Stimulated activated CD8-positive, alpha-beta memory T cell treated with anti-CD3 and anti-CD28 coated beads, Interleukin-15, amount 100 ng/mL, for 4 hours (primary cell): ENCODE data around the gene CEP44.
"Not testable (repeated sequence)": the region's sequence is repeated elsewhere in the genome, so short reads cannot be mapped to it uniquely, and the experiment has no call there.

Experiments used
- DNase-seq, 2 donors: peaks; one replicate each; pipeline ENCODE4 v3.0.0-alpha.2; 2020; ENCODE audit warnings: low read depth in 2 of 2

Gene CEP44, protein sequence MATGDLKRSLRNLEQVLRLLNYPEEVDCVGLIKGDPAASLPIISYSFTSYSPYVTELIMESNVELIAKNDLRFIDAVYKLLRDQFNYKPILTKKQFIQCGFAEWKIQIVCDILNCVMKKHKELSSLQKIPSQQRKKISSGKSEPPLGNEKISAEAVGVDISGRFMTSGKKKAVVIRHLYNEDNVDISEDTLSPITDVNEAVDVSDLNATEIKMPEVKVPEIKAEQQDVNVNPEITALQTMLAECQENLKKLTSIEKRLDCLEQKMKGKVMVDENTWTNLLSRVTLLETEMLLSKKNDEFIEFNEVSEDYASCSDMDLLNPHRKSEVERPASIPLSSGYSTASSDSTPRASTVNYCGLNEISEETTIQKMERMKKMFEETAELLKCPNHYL

DNA sequence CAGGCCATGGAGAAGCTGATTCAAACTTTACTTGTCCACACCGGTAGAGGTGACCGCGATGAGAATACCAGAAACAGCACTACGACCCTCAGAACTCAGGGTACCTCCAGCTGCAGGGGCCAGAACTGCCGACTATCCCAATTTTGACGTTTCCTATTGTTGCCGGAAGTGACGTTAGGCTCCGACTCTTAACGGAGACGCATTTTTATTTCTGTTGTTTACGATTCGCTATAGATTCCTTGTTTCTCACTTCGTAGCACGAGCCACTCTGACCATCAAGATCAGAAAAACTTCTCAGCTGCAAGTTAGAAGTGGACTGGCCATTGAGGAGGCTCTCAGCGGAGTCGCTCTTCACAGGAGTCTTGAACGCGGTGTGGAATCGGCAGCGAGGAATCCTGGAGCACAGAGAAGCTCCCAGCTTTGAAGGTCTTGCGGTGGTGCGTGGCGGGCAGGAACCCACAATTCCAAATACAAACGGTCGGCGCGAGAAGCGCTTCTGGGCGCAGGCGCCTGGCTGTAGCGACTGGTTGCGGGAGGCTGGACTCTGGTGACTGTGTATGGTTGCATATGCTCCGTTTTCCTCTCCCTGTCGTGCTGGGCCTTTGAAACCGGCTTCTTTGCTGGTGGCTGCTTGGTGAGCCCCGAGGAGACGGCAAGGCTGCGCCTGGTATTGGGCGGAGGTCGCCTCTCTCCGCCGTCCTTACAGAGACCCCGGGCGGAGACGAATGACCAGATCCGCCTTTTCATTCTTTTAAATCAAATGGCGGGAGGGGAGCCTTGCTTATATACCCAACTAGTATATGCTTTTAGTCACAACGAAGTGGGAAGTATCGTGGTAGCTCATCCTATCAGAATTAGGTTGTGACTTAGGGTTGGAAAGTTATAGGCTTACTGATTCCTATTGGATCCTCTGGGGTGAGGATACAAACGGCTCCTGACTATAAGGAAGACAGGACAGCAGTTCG, at the start of gene CEP44, which contains the start of gene FBXO8:
CEP44 (plus strand) TSS at position 405 of the 965 bp plus-strand sequence. CDS start 15,211 bp downstream, outside the sequence.
FBXO8 (minus strand) TSS at position 161 of the 965 bp plus-strand sequence. CDS start 20,575 bp downstream, outside the sequence.
- peak; percentile 26 to 47 for DNase-seq

DNA sequence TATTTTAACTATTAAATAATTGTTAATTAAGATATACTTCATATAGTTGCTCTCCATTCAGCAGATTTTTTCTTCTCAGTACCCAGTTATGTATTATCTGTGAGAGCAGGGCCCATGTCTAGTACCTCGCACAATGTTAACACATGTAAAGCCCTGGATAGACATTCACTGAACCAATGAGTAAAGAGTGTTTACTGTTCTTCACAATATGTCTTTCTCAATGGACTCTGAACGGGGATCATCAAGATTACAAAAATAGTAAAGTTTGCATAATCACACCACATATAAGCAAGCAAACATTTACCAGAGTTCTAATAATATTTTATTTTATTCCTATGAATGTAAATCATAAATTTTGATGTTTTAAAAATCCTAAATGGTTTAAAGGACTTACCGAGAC, 47.4 kb upstream of the CEP44 start:
- DNase-seq, result no peak

DNA sequence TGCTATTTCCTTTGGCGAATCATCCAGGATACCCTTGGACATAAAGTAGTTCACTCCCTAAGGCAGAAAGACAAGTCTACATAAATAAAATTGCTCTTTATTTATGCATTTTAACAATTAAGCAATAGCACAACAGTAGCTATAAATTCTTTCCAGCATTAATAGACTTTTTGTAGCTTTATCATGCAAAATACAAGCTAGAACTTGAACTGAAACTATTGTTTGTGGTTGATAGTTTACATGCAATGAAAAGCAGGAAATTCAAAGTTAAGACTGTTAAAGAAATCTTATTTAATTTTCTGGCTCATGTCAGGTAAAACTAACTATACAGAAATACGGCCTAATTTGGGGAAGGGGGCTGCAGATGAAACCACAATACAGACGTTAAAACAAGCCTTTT, 42.5 kb upstream of the CEP44 start:
- DNase-seq, result no peak

DNA sequence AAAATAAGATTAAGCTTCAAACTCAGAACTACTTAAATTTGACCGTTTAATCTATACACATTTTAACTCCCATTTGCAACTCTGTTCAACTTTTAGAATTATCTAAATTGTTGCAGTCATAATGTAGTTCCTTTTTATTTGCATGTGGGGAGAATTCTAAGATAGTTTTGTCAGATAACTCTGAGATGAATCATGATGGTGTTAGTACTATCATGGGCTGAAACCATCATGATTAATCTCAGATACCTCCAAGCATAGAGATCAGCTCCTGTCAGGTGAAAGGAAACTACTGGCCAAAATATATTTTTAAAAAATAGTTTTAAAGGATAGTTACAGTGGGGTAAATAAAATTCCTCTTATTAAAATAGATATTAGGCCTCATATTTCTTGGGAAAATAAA, 39.3 kb upstream of the CEP44 start:
- no peak for DNase-seq

DNA sequence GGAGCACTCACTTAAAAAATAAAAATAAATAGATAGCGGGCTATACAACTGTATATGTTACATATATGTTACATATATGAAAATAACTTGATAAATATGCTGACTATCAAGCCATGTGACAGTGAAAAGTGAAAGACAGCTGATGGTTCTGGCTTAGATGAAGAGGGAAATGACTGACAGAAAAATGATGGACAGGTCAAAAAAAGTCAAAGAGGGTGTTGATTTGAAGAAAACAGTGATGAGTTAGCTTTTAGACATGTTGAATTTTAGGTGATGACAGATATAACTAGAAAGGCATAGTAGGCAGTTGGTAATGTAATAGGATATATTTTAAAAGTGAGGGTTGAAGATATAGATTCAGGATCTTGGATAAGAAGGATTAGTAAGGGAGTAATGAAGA, 38.0 kb upstream of the CEP44 start:
- DNase-seq, result no peak

DNA sequence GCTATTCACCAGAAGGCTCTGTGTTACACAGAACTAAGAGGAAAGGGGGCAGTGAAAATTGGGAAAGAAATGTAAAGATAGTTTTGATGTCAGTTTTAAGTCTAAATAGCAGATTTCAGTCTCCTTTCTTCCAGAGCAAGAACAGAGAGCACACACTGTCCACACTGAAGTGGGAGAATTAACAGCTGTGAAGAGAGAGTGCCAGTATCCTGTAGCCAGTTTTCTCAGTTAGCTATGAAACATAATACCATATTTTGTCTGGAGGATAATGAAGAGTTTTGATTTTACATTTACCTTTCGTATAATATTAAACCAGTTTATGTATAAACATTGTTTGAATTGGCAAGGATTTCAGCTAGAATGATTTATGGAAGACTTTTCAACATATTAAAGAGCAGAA, 35.3 kb upstream of the CEP44 start:
- no peak for DNase-seq

DNA sequence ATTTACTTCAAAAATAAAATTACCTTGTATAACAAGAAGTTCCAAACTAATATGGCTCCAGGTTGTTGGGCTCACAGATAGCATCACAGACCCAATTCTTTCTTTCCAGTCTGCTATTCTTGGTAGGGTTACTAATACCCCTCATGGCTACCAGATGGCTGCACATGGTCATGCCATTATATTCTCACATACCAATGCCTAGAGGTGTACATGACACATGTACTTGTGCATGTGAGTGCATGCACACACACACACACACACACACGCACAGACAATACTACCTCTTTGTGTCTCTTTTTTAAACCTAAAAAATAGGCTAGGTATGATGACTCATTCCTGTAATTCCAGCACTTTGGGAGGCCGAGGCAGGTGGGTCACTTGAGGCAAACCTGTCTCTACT, 31.3 kb upstream of the CEP44 start:
- no peak for DNase-seq

DNA sequence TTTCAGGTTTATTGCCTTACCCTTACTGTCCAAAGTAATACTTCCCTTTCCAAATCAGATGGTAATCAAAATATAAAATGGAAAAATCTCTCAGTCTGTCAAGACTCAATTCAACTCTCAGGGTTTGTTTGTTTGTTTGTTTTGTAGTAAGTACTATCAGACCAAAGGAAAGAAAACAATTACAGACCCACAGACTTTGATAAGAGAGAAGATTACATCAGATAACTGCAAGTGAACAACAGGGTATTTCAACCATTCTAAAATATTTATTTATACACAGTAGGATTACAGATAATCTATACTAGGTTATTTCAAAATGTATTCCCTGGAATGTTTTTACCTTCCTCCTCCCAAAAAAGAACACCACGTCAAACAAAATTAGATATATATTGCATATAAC, 29.1 kb upstream of the CEP44 start:
- no peak for DNase-seq

DNA sequence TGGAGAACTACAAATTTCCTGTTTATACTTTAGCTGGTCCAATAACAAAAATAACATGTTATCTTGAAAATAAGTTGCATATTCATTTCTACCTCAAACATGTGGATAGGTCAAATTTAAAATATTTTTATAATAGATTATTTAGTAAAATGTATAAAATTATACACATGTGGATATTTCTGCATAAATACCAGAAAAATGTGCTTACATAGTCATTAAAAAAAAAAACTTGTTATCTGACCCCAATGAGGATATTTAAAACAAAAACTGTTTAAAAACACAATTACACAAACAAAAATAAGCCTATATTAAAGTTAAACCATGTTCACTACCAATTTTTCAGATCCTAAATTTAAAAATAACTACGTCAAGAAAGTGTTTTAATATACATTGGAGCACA, 28.3 kb upstream of the CEP44 start:
- no peak for DNase-seq

DNA sequence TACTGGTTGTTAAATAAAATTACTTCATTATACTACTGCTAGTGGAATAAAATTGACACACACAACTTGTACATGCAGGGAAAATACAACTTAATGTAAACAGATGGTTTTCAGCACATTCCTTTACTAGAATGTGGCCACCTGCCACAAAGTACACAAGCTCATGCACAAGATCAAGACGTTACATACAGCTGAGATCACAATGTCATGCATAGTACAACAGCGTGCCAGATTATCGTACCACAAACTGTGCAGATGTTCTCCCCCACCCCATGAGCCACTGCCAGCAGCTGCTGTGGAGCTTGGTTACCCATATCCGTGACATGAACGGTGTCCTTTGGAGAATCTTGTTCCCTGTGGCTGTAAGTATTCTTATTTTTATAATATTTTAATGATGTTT, 27.9 kb upstream of the CEP44 start:
- DNase-seq, result no peak

DNA sequence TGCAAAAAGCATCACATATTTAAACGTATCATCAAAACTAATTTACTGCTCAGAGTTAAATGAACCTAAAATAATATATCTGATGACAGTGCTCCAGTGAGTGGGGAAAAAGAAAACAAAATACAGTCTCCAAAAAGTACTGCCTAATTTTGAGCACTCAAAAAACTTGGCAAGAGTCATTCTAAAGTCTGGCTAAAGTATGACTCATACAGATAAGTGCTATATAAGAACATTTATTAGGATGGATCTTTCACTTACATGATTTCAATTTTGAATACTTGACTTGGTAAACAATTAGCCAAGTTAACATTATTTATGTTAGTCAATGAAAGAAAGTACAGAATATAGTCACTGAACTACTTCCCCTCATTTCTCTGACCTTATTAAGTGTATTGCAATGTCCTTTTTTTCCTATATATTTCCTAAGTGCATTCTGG, 27.4 kb upstream of the CEP44 start:
- DNase-seq, result no peak

DNA sequence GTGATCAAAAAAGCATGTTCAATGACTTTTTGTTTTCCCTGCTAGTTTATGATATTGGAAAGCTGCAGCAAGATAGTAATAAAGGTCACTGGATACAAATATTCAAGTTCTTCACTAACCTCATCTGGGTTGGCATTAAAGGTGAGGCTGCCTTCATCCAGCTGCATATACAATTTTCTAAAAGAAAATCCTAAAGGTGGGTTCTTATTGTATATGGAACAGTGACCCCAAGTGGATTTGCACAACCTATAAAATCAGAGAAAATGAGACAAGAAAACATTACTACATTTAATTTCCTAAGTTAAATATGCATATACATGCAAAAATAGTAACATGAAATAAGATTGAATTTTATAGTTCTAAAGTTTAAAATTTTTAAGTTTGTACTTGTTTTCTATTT, 24.1 kb upstream of the CEP44 start:
- no peak for DNase-seq

DNA sequence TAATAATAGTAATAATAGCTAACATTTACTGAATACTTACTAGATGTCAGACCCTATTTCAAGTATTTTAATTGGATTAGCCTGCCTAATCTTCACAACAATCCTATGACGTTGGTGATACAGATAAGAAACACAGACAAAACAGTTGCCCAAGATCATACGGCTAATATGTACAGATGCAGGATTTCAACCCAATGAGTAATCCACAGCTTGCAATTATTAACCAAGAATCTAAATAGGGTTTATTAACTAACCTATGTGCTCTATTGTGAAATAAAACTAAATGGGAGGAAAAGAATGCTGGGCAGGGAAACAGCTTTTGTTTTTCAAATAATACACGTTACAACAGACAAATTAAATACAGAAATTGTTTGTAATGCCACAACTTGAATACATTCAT, 23.6 kb upstream of the CEP44 start:
- no peak for DNase-seq

DNA sequence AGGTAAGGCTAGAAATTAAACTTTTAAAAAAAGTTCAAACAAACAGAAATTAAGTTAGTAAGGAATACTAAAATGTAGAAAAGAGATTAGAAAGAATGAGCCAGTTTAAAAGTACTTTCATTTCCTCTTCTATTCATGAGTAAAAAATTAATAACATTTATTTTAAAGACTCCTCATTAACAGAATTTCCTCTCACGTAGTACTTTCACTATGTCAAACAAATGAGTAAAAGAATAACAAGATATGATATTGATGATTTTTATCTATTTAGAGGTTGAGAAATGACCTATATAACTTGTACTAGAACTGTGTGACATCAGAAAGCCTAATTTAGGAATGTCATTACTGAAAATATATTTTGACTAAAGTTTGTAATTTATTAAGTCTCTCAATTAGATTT, 22.3 kb upstream of the CEP44 start:
- DNase-seq, result not testable (repeated sequence)

DNA sequence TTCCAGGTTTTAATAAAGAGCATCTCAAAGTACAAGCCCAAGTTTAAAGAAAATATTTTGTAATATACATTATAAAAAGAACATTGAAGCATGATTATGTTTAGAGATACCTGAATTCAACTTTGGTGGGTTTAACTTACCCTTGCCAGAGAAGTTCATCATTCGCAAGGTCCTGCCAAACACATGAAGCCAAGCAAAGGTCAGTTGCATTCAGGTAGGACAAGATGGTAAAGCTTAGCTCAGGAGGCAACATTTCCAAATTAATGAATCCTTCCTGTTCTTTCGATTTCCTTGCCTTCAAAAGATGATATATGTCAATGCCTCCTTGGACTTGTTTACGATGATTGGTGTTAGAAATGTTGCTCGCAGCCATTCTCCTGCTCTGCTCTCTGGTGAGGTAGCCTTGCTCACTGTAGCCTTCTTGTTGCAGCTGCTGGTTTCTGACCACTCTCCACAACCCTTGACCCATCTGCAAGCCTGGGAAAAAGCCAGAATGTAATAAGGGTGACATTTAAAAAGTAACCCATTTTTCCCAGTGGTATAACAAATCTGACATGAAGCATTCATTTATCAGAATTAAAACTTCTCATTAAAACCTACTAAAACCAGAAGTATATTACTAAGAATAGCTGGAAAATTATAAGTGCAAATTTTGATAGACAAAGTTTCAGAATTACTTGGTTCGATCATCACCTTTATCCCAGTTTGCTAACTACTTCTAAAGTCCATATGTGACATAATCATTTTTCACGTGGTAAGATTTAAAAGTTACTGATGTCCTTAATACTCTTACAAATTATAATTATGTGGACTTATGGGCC, 20.9 kb upstream of the CEP44 start:
- no peak for DNase-seq

DNA sequence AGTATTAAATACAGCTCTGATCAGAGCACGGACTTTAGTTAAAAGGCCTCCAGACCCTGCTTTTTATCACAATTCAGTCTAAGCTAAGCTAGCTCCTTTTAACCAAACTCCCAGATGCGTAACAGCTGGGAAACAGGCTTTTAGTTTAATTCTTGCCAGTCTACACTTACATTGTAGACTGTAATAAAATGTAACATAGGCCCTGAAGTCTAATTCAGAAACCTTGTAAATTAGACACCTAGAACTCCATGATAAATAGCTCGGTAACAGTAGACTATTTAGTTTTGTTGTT, 20.3 kb upstream of the CEP44 start:
- DNase-seq, result no peak

DNA sequence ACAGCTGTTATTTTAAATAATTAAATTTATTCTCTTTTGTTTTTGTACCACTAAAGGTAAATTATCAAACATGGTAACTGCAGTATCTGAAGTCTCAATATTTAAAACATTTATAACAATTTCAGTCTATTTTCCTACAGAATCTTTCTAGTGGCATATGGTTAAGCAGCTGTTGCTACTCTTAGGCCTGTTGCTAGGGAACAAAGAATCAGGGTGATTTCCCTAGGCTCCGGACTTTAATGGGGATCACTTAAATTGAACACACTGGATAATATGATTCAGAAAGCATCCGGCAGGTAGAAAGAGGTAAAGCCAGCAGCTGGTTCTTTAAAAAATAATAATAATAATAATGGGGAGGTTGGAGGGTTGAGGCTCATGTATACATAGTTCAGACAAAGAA, 17.8 kb upstream of the CEP44 start:
- DNase-seq, result no peak

DNA sequence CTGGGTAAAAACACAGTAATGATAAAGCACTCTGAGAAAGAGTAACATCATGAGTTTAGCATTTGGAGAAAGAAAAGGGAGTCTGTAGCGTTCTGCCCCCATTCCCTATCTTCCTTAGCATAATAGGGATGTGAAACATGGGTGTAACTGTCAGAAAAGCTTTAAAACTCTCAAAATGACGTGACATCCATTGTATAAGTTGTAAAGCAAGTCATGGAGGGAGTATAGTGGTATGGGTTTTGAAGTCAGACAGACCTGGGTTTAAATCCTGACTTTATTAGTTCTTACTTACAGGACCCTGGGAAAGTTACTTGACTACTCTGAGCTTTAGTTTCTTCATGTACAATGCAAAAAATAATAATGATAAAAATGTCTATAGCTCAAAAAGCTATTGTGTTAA, 17.3 kb upstream of the CEP44 start:
- no peak for DNase-seq

DNA sequence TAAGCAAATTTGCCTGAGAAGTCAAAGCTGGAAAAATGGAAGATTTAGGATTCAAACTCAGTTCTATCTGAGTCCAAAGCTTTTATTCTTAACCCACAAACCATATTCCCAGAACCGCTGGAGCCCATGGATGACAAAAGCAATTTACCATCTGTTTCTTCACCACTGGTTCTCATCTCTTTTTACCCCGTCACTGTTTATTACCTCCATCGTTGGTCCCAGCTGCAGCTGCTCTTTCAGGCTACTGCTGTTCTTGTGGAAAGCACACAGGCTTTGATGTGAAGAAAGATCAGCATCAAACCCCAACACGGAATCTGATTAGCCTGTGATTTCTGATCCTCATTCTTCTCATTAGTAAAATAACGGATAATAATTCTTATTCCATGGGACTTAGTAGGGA, 9.8 kb upstream of the CEP44 start:
- no peak for DNase-seq

DNA sequence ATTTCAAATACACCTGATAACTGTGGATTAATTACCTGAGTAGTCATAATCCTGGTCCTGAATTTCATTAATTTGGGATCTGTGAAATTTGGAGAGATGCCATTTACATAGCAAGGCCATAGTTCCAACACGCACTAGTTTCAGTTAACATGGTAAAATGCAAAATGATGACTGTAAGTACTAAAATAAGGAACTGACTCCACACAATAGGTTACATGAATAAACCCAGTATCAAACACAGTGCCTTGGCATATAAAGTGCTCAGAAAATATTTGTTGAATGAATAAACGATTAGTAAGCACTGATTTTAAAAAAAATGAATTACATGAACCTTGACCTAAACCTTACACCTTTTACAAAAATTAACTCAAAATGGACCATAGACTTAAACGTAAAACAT, 9.3 kb upstream of the CEP44 start:
- no peak for DNase-seq

DNA sequence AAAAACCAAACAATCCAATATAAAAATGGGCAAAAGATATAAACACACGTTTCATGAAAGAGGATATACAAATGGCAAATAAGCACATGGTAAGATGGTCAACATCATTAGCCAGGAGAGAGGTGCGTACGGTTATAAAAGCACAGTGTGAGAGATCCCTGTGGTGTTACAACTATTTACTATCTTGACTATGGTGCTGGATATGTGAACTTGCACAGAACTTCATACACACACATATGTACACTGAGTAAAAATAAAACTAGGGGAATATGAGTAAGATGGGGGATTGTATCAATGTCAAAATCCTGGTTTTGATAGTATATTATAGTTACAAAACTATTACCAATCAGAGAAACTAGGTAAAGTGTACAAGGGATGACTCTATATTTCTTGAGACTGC, 8.6 kb upstream of the CEP44 start:
- no peak for DNase-seq

DNA sequence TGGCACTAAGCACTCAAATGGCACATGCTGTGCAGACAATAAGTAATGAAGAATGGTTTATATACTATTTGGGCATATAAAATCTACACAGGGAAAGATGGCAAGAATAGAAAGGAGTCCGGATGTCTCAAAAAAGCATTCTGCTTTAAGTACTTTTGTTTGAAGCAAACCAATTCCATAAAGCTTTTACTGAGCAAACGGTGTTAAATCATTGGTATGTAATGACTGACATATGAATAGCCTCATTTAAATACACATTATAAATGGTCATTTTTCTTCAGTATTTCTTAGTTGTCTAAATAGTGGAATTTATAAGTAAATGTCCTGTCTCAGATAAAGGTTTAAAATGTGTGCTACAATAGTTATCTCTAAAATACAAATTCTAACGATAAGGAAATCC, 6.3 kb upstream of the CEP44 start:
- no peak for DNase-seq
